ENCODE results near the gene TBC1D22A.

DNA sequence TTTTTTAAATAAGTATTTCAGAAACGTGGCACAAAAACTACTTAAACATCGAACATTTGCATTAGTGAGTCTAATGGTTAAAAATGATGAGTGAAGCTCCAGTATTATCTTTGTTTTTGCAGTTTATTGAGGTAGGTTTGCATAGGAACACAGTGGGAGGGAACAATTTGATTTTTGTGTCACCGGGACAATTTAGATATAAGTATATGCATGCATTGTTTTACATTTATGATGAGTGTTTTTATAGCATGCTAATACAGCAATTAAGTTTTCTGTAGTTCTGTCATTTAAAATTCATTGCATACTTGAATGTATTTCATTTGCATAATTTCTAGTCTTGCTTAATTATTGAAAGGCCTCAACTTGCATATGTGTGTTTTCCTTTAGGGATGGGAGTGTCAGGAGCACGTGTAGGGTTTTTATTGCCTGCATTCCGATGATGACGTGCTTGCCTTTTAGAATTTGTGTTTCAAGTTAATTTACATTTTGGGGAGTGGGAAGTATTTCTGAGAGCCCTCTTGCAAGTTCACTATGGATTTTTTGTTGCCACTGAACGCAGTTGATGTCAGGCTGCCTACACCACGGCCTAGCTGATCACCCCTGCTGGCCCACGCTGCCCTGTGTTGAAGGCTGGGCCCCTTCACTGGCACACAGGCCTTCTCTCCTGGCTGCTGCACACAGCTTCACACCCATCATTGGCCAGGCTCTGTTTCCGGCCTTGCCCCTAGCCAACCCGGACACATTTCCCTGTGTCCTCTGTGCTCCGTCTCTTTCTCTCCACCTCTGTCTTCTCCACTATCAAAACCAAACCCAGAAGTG, 120.9 kb downstream of the TBC1D22A start:
- TF ChIP-seq, protein P1, sequence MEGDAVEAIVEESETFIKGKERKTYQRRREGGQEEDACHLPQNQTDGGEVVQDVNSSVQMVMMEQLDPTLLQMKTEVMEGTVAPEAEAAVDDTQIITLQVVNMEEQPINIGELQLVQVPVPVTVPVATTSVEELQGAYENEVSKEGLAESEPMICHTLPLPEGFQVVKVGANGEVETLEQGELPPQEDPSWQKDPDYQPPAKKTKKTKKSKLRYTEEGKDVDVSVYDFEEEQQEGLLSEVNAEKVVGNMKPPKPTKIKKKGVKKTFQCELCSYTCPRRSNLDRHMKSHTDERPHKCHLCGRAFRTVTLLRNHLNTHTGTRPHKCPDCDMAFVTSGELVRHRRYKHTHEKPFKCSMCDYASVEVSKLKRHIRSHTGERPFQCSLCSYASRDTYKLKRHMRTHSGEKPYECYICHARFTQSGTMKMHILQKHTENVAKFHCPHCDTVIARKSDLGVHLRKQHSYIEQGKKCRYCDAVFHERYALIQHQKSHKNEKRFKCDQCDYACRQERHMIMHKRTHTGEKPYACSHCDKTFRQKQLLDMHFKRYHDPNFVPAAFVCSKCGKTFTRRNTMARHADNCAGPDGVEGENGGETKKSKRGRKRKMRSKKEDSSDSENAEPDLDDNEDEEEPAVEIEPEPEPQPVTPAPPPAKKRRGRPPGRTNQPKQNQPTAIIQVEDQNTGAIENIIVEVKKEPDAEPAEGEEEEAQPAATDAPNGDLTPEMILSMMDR (IDR thresholded peaks at IDR 0.05) = no peak
- TF ChIP-seq POLR2A (IDR thresholded peaks at IDR 0.05) = no peak

Measured in Peyer's patch (tissue), 4 donors.